Skin of body (tissue), 2 donors: ENCODE data around the gene ACOX2. TPM values are rescaled to one million over a fixed set of nuclear protein-coding genes. Genes with fewer than 3 reads are reported as not detected.

Source experiments
- DNase-seq: peaks from one replicate; lab custom pipeline; 2025; lab: John Stamatoyannopoulos, UW
- total RNA-seq: library from RNA; depleted of rRNA; stranded (reverse); fragments of >200 nt; gene quantifications from one replicate; pipeline ENCODE4 v1.2.3, GENCODE V29; 2014

ACOX2 gene
- total RNA-seq = 15.8 TPM

DNA sequence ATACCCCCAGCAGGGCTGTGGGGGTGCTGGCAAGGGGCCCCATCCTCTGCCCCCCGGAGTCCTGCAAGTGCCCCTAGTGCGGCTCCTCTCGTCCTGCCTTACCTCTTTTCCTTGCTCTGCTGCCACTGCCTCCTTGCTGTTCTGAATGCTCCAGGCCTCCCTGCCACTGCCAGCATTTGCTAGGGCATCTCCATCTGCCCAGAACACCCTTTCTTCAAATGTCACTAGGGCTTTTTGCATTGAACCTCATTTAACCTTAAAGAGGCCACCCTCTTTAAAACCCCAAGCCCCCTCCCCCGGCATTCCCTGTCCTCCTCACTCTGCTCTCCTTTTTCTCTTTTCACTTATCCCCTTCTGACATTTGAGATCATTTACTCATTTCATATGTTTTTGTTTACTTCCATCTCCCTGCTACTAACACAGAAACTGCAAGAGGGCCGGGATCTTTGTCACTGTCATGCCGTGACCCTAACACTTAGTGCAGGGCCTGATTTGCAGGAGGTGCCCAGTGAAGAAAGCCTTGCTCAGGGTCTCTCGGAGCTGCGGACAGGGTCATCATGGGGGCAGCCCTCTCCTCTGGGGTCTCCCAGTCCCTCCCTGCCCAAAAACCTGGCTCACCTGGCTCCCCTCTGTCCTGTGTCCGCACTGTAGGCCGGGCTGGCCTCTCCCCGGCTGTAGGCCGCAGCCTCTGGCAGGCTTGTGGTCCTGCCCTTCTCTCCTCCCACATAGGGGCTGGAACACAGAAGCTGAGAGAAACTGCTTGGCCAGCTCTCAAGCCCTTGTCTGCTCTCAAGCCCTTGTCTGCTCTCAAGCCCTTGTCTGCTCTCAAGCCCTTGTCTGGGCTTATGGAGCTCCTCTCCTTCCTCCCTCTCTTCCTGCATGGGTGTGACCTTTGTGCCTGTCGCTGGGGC lies at the start of gene ACOX2:
TSS of gene ACOX2 (minus strand) at position 690 of the 911 bp plus-strand sequence. CDS start 2,084 bp downstream, outside the sequence.
- DNase-seq = peak; percentile 37

DNA sequence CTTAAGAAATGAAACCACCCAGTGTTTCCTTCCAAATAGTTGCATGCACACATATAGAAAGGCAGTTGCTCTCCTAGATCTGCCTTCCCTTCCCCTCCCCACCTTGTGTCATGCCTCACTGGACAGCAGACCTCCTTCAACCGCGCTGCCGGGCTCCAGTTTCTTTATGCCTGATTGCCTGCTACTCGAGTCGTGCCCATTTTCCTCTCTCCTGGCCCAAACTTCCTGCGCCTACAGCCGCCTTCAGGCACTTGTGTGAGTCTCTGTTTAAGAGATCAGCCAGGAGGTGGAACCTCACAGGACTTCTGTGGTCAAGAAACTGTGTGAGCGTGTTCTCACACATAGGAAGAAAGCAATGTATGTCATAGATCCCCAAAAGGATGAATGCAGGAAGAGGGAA lies 49.0 kb upstream of the ACOX2 start:
- DNase-seq = no peak

DNA sequence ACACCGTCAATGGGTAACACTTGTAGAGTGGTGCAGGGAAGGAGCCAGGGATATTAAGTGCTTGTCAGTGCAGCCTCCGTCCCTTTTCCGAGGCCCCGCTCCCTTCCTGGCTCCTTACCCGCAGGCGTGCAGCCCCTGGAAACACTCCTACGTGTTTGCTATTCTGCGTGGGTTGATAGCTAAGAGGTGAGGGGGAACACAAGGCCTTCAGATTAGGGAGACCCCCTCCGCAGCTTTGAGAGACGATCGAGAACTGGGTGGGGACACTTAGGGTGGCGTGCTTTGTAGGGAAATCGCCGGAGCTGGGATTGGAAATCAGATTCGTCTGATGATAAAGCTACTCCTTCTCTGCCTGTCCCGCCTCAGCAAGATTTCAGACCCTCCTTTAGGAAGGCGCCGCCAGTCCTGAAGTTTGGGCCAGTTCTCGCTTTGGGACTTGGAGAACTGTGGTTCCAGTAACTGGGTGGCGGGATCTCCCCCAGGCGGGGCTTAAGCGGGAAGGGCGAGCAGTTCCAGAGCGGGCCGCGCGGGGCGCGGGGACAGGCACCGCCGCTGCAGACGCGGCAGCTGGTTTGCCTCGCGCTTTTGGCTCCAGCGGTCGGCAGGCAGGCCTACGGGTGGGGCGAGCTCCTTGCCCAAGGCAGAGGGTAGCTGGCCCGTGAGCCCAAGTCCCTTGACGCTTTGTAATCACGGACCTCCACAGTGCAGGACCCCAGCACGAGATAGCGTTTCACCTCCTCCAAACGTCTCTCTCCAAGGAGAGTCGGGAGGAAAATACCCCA lies 48.2 kb upstream of the ACOX2 start:
- peak; percentile 40 for DNase-seq

DNA sequence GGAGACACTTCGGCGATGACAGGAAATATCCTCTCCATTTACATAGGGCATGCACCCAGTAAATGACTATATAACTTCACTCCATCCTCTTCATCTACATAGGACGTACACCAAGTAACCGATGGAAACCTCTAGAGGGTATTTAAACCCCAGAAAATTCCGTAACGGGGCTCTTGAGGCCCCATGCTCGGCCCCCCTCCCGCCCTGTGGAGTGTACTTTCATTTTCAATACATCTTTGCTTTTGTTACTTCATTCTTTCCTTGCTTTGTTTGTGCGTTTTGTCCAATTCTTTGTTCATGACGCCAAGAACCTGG lies 47.7 kb upstream of the ACOX2 start:
- DNase-seq = no peak

DNA sequence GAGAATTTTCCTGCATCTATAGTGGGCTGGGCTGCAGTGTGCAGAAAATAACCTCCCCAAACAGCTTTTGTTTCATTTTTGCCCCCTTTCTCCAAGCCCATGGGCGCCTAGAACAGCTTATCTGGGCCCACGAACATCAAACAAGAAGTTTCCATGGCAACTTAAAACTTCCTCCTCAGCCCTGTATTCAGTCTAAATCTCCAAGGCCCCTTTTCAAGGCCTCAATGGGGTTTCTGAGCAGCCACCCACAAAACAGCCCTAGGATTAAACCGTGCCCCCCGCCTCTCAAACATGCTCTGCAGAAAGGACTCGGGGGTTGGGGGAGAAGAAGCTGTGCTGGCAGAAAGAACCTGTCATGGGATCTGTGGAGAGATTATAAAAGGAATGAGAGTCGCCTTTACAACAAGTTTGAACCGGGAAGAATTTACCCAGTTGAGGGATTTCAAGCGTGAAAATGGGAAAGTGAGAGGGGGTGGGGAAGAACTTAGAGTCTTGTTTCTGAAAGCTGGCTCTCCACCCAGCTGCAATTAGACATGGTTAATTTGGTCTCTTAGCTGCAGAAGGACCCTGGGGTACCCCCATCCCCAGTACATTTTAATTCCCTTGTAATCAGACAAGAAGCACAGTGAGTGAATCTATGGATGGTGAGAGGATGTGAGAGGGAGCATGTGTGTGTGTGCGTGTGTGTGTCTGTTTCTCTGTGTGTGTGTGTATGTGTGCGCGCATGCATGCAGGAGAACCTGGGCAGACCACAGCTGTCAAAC lies 44.5 kb upstream of the ACOX2 start:
- DNase-seq = no peak

DNA sequence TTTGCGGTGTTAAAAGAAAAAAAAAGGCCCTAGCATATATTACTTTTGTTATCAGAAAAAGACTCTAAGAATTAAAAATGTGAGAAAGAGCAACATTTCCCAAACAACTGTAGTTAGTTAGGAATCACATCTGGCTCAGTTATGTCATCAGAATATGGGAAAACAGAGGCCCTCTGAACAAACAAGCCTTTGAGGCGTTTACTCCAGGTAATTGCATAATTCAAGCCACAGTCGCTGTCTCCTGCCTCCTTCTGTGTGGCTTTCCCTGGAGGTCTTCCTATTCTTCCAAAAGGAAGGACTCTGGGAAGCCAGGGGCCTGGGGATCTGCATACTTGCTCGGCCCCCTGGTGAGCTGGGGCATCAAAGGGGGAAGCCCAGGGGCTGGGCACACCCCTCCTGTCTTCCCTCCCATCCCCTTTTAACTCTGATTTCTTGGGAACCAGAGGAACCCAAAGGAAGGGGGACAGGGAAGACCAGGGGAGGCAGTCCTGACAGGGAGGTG lies 43.9 kb upstream of the ACOX2 start:
- peak; percentile 25 for DNase-seq

DNA sequence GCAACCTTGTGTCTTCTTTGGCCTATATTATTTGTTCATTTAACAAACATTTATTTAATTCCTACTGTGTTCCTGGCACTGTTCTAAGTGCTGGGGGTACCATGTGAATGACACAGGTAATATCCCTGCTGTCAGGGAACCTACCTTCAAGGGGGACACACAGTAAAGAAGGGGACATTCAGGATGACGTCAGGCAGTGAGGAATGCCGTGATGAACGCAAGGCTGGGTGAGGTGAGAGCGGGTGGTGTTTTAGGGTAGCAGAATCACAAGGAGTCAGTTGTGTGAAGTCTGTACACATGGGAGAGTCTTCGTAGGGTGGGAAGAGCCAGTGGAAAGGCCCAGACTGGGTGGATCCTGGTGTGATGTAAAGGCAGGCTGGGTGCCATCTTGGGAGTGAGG lies 41.9 kb upstream of the ACOX2 start:
- no peak for DNase-seq

DNA sequence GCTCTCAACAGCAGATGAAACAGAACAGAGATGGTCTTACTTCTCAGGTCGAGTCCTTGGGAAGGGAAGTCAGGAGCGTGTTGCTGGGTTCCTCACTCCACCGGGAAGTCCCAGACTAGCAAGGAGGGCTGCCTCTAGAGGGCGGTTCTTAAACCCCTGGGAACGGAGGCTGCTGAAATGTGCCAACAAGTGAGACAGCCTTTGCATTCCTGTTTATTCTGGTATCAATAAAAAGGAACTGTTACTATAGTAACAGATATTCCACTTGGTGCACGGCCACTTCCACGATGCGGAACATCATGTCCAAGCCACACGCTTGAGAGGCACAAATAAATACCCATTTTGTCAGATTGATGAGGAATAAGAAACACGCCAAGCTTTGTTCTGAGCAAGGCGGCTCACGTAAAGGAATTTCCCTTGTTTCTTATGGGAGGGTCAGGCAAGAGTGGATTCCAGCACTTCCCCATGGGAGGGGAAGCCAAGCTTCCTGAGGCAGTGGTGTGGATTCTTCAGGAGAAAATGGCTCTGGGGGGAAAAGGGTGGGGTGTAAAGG lies 40.4 kb upstream of the ACOX2 start, which contains the start of gene FAM107A:
TSS of gene FAM107A (minus strand) at position 123 of the 553 bp plus-strand sequence. CDS start 7,531 bp downstream, outside the sequence.
- DNase-seq = peak; percentile 64

DNA sequence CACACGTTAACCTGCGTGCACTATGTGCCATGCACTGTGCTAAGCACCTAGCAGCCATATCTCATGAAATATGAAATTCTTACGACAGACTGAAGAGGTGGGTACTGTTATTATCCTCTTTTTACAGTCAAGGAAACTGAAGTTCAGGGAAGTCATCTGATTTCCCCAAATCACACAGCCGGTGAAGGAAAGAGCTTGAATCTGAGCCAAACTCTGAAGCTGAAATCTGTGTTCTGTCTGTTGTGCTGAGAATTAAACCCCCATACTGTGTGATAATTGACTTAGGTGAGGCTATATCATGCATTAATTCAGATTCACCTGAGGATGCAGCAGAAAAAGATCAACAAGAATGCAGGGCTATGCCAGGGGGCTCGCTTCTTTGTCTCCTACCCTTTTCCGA lies 39.7 kb upstream of the ACOX2 start:
- no peak for DNase-seq

DNA sequence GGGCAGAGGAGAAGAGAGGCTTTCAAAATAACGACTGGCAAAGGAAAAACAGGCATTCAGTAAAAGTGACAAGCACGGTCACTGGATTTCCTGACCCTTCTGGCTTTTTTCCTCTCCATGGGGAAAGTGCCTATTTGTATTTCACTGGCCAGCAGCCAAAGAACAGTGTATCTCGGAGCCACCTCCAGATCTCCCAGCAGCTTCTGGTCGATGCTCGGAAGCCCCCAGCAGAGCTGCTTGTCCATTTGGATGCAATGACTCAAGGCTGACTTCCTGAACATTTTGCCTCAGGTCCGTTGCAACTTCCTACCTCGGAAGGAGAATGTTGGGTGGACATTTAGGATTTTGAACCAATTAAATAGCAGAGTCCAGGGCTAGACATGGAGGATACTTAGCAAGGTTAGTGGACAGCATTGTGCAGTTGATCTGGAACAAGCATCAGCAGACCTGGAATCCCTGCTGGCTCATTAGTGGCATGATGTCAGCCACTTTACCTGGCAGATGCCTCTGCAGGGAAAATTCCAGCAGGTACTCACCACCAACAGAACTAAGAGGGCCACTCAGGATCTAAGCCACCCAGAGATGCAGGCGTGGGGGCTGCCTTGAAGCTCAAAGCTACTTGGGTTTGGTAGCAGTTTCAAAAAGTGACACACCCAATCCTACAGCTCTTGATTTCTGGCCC lies 39.1 kb upstream of the ACOX2 start:
- peak; percentile 14 for DNase-seq

DNA sequence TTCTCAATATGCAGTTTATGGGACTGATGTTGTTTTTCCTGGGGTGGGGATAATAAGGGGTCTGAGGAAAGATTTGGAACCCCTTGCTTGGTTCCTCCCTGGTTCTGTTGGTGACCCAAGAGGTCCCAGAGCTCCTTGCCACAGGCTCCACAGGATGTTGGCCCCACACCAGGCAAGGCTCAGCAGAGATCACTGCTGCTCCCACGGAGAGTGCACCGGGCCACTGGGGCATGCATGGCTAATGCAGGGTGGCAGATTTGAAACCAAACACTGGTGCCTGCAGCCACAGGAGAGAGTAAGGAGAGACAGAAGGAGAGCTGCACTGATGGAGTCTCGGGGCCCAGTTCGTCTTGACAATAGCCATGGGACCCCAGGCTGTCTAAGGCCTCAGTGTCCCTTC lies 37.7 kb upstream of the ACOX2 start:
- no peak for DNase-seq

DNA sequence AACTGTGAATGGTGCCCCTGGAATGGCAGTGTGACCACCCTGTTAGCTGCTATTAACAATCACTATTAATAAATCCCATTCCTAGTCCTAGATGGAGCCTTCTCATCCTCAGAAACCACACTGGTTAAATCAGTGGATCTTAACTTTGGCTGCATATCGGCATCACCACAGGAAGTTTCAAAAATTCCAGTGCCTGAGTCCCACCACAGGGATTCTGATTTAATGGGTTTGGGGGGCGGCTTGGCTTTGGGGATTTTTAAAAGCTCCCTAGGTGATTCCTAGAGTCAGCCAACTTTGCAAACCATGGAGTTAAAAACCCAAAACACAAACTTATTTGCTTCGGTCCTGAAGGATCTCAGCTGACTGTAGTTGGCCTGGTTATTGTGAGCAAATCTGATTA lies 37.1 kb upstream of the ACOX2 start:
- no peak for DNase-seq

DNA sequence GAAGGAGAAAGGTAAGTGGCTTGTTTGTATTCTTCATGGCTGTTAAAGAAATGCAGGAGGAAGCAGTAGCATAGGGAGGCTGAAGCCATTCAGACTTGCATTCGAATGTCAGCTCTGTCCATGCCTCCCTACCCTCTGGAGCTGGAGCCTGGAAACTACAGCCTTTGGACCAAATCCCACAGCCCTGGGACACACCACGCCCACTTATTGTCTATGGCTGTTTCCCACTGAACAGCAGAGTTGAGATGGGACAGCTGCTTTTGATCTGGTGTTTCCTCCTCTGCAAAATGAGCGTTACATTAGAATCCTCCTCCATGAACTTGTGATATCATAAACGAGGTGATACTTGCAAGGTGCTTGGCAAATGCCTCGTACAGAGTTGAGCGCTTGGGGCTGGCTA lies 36.6 kb upstream of the ACOX2 start:
- peak; percentile 62 for DNase-seq

DNA sequence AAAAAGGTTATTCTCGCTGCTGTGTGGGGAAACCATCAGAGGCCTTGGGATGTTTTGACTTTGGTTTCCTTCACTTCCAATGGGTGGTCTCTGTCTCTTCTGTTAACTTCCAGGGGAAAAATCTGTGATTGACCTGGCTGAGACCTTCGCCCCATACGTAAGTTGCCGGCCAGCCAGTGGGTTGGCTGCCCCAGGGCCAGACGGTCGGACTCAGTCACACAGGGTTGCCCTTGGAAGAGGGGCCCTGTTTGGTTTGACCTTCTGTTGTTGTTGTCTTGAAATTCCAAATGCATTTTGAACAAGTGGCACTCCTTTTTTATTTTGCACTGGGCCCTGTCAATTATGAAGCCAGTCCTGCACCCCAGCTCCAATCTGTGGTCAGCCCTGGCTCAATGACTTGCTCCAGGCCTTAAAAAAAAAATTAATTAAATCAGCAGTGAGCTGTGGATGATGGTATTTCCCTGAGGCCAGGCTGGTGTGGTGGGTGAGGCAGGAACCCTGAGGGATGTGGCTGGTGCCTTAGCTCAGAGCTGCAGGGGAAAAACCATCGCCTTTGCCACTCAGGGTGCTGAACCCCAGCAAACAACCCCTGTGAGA lies 35.7 kb upstream of the ACOX2 start:
- DNase-seq = no peak

DNA sequence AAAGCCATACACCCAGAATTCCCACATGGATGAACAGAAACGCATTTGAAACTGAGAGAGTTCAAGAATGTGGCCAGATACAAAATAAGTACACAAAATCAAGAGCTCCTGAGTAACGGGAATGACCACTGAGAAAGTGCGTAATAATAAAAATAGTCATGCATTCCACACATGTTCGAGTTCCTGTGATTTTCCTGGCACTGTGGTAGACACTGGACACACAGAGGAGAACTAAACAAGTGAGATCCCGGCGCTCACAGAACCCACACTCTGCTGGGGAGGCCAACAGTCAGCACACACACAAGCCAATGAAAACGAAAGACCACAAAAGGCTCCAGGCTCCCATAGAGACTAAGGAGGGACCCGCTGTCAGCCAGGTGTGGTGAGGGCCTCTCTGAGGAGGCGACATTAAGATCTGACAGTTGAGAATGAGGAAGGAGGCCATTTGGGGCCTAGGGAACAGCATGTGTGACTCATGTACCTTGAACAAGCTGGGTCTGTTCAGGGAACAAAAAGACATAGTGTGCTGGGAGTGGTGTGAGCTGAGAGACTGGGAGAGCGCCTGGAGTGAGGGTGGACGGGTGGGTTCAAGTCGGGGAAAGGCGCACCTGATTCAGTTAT lies 35.1 kb upstream of the ACOX2 start:
- DNase-seq = no peak

DNA sequence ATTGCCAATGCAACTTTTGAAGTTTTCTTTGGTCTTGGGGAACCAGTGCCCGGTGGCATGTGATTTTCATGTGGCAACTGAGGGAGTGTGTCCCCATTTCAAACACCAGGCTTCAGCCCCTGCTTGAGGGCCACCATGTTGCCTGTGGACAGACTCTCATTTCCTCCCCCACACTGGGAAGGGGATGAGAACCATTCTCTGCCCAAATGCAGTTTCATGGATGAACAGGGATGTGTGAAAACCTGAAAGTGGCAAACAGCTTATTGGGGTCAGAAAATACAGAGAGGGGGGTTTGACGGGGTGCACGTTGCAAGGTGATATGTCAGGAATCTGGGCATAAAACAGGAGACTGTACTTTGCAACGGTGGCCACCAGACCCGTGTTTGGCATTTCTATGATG lies 33.9 kb upstream of the ACOX2 start:
- no peak for DNase-seq

DNA sequence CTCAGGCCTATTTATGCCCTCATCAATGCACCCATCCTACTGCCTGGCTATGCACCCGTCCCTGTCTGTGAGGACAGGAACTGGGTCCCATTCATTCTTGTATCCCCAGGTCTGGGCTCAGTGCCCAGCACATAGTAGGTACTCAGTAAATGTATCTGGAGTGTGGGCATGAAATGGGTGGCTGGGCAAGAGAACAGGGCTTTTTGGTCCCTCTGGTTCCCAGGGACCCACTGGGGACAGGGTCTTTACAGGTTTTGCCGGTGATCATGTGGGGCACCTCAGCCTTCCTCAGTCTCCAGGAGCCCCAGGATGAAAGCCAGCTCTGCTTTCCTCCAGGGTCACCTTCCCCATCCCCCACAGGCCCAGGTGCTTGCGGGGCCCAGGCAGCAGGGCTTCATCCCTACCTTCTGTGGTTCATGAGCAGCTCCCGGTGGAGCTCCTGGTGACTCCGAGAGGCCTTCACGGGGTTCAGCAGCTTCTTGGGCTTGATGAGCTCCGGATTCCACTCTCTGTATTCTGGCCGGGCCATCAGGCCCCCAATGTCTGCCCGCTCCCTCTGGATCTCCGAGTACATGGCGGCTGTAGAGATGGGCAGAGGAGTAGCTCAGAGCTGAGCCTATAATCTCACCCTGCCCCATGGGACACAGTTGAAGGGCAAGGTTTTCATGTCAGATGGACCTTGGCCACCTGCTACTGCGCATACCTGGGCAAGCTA lies 32.5 kb upstream of the ACOX2 start:
- DNase-seq = no peak

DNA sequence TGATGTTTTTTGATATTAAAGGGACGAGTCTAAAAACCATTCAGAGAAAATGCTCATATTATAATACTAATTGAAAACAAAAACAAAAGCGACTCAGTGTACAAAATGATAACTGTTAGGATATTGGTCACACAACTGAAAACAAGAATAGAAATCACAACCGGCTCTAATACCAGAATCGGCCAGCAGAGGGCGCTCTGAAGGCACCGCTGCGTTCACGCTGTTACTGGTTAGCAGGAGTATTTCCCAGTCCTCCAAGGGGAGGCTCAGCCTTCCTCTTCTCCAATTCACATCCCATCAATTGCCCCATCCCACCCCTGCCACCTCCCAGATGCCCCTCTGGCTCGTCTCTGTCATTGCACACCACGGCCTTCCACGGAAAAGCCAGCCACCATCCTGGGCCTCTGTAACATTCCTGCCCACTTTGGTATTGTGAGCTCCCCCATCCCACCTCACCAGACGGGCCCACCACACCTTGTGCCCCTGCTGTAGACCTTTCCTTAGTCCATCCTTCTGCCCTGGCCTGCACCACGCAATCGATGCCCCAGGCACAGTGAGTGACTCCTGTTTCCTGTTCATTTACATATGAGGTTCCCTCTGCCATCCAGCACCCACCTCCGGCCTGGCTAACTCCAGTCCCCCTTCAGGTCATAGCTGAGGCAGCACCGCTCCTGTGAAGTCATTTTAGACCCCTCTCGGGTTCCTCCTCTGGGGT lies 31.7 kb upstream of the ACOX2 start:
- DNase-seq = peak; percentile 34

DNA sequence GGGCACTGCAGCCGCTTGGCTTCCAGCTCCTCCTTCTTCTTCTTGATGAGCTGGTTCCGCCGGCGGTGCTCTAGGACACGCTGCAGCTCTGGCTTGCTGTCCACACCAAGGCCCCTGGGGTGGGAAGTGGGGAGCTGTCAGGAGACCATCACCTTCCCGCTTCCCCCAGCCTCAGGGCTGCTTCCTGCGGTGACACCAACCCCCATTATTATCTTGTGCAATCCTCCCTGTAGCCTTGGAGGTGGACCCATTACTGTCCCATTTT lies 30.2 kb upstream of the ACOX2 start:
- no peak for DNase-seq
